ENCODE results near the gene TEKT2. TPM values are rescaled to one million over a fixed set of nuclear protein-coding genes. Genes with fewer than 3 reads are reported as not detected.

The TEKT2 gene
- total and polyA plus RNA-seq, 2 donors (not counting 3 experiments of a cell fraction or from before 2014, with no cell fraction given) = 0.38 to 0.61 TPM

- POLR2A ChIA-PET = interaction anchor here (1.4 kb wide), 1 partner anchor 79 kb away, joined by 4 read pairs; no protein-coding TSS in a partner anchor
- no peaks in the 10 kb centered on the region for H3K4me1 ChIP-seq (ENCODE audit: control insufficient read depth, extremely low read depth, insufficient read depth, low read length)
- no peak overlapping the region for H3K4me3 ChIP-seq (replicated peaks in 1 of 3; ENCODE audit: insufficient read depth in 1 of 3, low read depth in 1 of 3, low read length in 3 of 3)
- no peaks in the 10 kb centered on the region for H3K9me3 ChIP-seq (replicated peaks; ENCODE audit: control insufficient read depth, insufficient read depth, low read length)
- FAIRE-seq (no peak), DNase-seq (ENCODE audit: low read depth, low spot score) (no peak)
- dilution Hi-C loops (cut with MboI; ENCODE audit: extremely low pct_ligation_motif_present, low sequenced_read_pairs) (no loop called here), intact Hi-C loops (cut with micrococcal nuclease) (no loop called here)
- no peak overlapping the region for H2AFZ ChIP-seq (ENCODE audit: low read depth, low read length)
- TF ChIP-seq POLR2AphosphoS5 (IDR thresholded peaks at IDR 0.05; ENCODE audit: insufficient read depth, low read depth, low read length) (no peak), MAX (IDR thresholded peaks at IDR 0.05; ENCODE audit: insufficient read depth, insufficient read length) (no peak), JUN (IDR thresholded peaks at IDR 0.05; ENCODE audit: borderline replicate concordance, insufficient read depth, insufficient read length, low read depth) (no peak), GATA2 (IDR thresholded peaks at IDR 0.05; ENCODE audit: insufficient read depth, insufficient read length, low read depth, low read length) (no peak), EZH2 (IDR thresholded peaks at IDR 0.05; ENCODE audit: borderline replicate concordance, low read depth, low read length, severe bottlenecking) (no peak), MYC (IDR thresholded peaks at IDR 0.05; ENCODE audit: low read depth, low read length) (no peak), POLR2A (IDR thresholded peaks at IDR 0.05; ENCODE audit: low read depth, low read length) (no peak), CTCF (IDR thresholded peaks at IDR 0.05; ENCODE audit: extremely low read depth in 1 of 2, insufficient read depth in 1 of 2, low read depth in 1 of 2, low read length in 2 of 2) (no peak), FOS (IDR thresholded peaks at IDR 0.05; ENCODE audit: borderline replicate concordance, insufficient read depth, low read length) (no peak)
- H3K27ac ChIP-seq (ENCODE audit: insufficient read depth, low read depth, low read length) = no peak overlapping the region
- H3K4me2 ChIP-seq (ENCODE audit: insufficient read depth, low read length) = no peak overlapping the region
- H4K20me1 ChIP-seq (replicated peaks; ENCODE audit: control insufficient read depth, extremely low read depth, insufficient read depth, low read length) = no peaks in the 10 kb centered on the region
- BruUV-seq (replicated peaks) = no TSS peak
- H3K79me2 ChIP-seq (ENCODE audit: control insufficient read depth, insufficient read depth, low read length) = no peaks in the 10 kb centered on the region
- no peaks in the 10 kb centered on the region for H3K36me3 ChIP-seq (ENCODE audit: control insufficient read depth in 2 of 2, extremely low read depth in 1 of 2, insufficient read depth in 2 of 2, low read length in 2 of 2)
- H3K9ac ChIP-seq (replicated peaks; ENCODE audit: extremely low read depth, insufficient read depth, low read length) = no peak overlapping the region
- CTCF ChIA-PET = interaction anchor here (1.3 to 2.9 kb wide), 3 partner anchors 8 to 40 kb away, joined by 5 to 9 read pairs (median 9); partner anchors contain the start of gene TRAPPC3
- H3K27me3 ChIP-seq (ENCODE audit: control insufficient read depth in 2 of 2, insufficient read depth in 2 of 2, low read length in 2 of 2) = no peaks in the 10 kb centered on the region
- H3K9me1 ChIP-seq (replicated peaks; ENCODE audit: control insufficient read depth, extremely low read depth, insufficient read depth, low read length) = no peaks in the 10 kb centered on the region
Measured at GRCh38 chr1:36109041-36109679, 25.3 kb downstream of the TEKT2 start.
